HepG2 (cell line): ENCODE measurements around the gene SSBP1. TPM values are rescaled to one million over a fixed set of nuclear protein-coding genes. Genes with fewer than 3 reads are reported as not detected.

Source experiments
- ATM ChIP-seq: fragments of 450-650 bp; IDR thresholded peaks from 2 replicates; pipeline ENCODE4 v1.7.1; 2017; ENCODE audit warnings: mild to moderate bottlenecking, borderline replicate concordance
- FOXA3 ChIP-seq: IDR thresholded peaks from 2 replicates; pipeline ENCODE4 v1.6.1; 2016; ENCODE audit warnings: missing genetic modification reagents, missing compliant biosample characterization
- HDAC2 ChIP-seq: sonication (generic); formaldehyde crosslinking; IDR thresholded peaks from 2 replicates; pipeline ENCODE4 v1.4.0; 2020; ENCODE audit warnings: missing genetic modification reagents
- HNRNPK ChIP-seq: fragments of 200-400 bp; formaldehyde crosslinking; IDR thresholded peaks from 2 replicates; pipeline ENCODE4 v1.6.1; 2018; ENCODE audit warnings: low read length, low read depth, moderate library complexity, mild to moderate bottlenecking; ENCODE audit not compliant: poor library complexity, severe bottlenecking
- MAFF ChIP-seq: IDR thresholded peaks from 2 replicates; pipeline ENCODE4 v1.6.1; 2011; ENCODE audit warnings: low read depth, low read length, improper control_type of control experiment
- MTF1 ChIP-seq: sonication (generic); formaldehyde crosslinking; IDR thresholded peaks from 2 replicates; pipeline ENCODE4 v1.5.0; 2020; ENCODE audit warnings: missing genetic modification reagents
- POLR2A ChIP-seq, 2 experiments: IDR thresholded peaks; 2 replicates each; pipeline ENCODE4 v1.6.1; 2011; ENCODE audit warnings: low read depth in 2 of 2, low read length in 2 of 2, mild to moderate bottlenecking in 1 of 2, moderate library complexity in 1 of 2; ENCODE audit not compliant: insufficient read depth in 1 of 2
- SIN3A ChIP-seq: IDR thresholded peaks from 2 replicates; pipeline ENCODE4 v1.6.1; 2011; ENCODE audit warnings: low read depth, mild to moderate bottlenecking, control low read depth, low read length, borderline replicate concordance
- SRSF9 ChIP-seq: fragments of 200-400 bp; formaldehyde crosslinking; IDR thresholded peaks from 2 replicates; pipeline ENCODE4 v1.6.1; 2018; ENCODE audit warnings: borderline replicate concordance, mild to moderate bottlenecking, low read depth, low read length; ENCODE audit not compliant: insufficient read depth, poor library complexity, severe bottlenecking
- TCF12 ChIP-seq, 2 experiments: fragments of 450-650 bp in 1 of 2; sonication (generic) in 1 of 2; formaldehyde crosslinking in 1 of 2; IDR thresholded peaks; 2 replicates each; pipeline versions ENCODE4 v1.6.1 to v1.8.0; 2017 to 2022; ENCODE audit warnings: antibody characterized with exemption in 1 of 2, mild to moderate bottlenecking in 1 of 2, missing genetic modification reagents in 1 of 2, moderate library complexity in 1 of 2
- ZBTB42 ChIP-seq: sonication (generic); formaldehyde crosslinking; IDR thresholded peaks from 2 replicates; pipeline ENCODE4 v1.5.0; 2020; ENCODE audit warnings: mild to moderate bottlenecking, missing genetic modification reagents
- ZFP36L2 ChIP-seq: sonication (generic); formaldehyde crosslinking; IDR thresholded peaks from 2 replicates; pipeline ENCODE4 v1.4.0; 2020; ENCODE audit warnings: missing genetic modification reagents
- ZNF232 ChIP-seq: sonication (generic); formaldehyde crosslinking; IDR thresholded peaks from 2 replicates; pipeline ENCODE4 v1.4.0; 2020; ENCODE audit warnings: missing genetic modification reagents, borderline replicate concordance
- ZNF382 ChIP-seq: sonication (generic); formaldehyde crosslinking; IDR thresholded peaks from 2 replicates; pipeline ENCODE4 v1.5.0; 2020; ENCODE audit warnings: missing genetic modification reagents, mild to moderate bottlenecking, borderline replicate concordance
- ZNF460 ChIP-seq: sonication (generic); formaldehyde crosslinking; IDR thresholded peaks from 2 replicates; pipeline ENCODE4 v1.5.1; 2020; ENCODE audit warnings: missing genetic modification reagents, mild to moderate bottlenecking, borderline replicate concordance
- ZNF75D ChIP-seq: sonication (generic); formaldehyde crosslinking; IDR thresholded peaks from 2 replicates; pipeline ENCODE4 v1.8.1; 2023; ENCODE audit warnings: missing genetic modification reagents, mild to moderate bottlenecking, borderline replicate concordance
- ZNF883 ChIP-seq: sonication (generic); formaldehyde crosslinking; IDR thresholded peaks from 2 replicates; pipeline ENCODE4 v1.5.1; 2020; ENCODE audit warnings: mild to moderate bottlenecking, missing genetic modification reagents; ENCODE audit errors: not compliant biosample characterization
- polyA plus RNA-seq, 8 experiments: library from polyadenylated mRNA; depleted of rRNA in 3 of 8; stranded (reverse) in 7 of 8; unstranded in 1 of 8; fragments of >200 nt; fragmentation: Illumina TruSeq in 4 of 8; extraction: Trizol in 4 of 8; gene quantifications; 2 replicates each; pipeline versions ENCODE4 v1.2.1 to v1.2.3, GENCODE V29; 2011 to 2016; ENCODE audit warnings: low read depth in 4 of 8, missing spikeins in 1 of 8, mixed read lengths in 1 of 8; ENCODE audit not compliant: insufficient read depth in 1 of 8
- total RNA-seq, 5 experiments: library from RNA; depleted of rRNA; stranded (reverse); fragments of >200 nt; fragmentation: Illumina TruSeq; extraction: Trizol; gene quantifications; 2 replicates each; pipeline ENCODE4 v1.2.3, GENCODE V29; 2016; ENCODE audit warnings: low read depth in 1 of 5
- TF ChIP-seq, protein P1 (sequence below): sonication (generic); formaldehyde crosslinking; IDR thresholded peaks from 2 replicates; pipeline ENCODE4 v1.4.0; 2020; ENCODE audit warnings: low read depth, mild to moderate bottlenecking, missing genetic modification reagents
- TF ChIP-seq, protein P2 (sequence below): sonication (generic); formaldehyde crosslinking; IDR thresholded peaks from 2 replicates; pipeline ENCODE4 v1.5.1; 2020; ENCODE audit warnings: mild to moderate bottlenecking, missing genetic modification reagents
- TF ChIP-seq, protein P3 (sequence below): IDR thresholded peaks from 2 replicates; pipeline ENCODE4 v1.6.1; 2016; ENCODE audit warnings: missing compliant biosample characterization, missing genetic modification reagents, borderline replicate concordance
- TF ChIP-seq, protein P4 (sequence below): sonication (generic); formaldehyde crosslinking; IDR thresholded peaks from 2 replicates; pipeline ENCODE4 v1.4.0; 2020; ENCODE audit warnings: missing genetic modification reagents
- TF ChIP-seq, protein P5 (sequence below): sonication (generic); formaldehyde crosslinking; IDR thresholded peaks from 2 replicates; pipeline ENCODE4 v1.4.0; 2020; ENCODE audit warnings: missing genetic modification reagents, borderline replicate concordance

The SSBP1 gene
- total and polyA plus RNA-seq, 2 of the 13 experiments (the other 11 are each of a cell fraction or from before 2014, with no cell fraction given): 64.4 to 254 TPM

DNA sequence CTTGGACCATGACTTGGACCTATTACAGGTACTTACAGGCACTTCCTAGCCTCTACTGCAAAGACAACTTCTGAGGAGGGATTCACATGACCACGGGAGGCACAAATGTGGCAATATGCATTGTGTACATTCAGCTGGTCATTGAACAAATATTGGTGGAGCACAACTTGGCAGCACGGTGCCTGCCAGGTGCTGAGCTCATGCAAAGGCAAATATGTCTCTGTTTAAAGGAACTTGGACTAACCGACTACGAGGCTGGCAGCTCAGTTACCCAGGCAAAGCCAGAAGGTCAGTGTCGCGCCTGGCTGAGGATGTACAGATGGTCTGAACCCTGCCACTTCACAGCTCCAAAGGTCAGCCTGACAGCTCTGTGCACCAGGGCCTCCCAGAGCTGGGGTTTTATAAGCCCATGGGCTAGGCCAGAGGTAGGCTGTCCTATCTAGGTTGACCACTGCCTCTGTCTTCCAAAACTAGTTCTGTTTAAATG lies 42.3 kb upstream of the SSBP1 start (continued):
- TF ChIP-seq ZBTB42 (CRISPR knock-in tag) (no peak), ZNF232 (CRISPR knock-in tag) (no peak), ZNF460 (CRISPR knock-in tag) (no peak), SIN3A (no peak), ZFP36L2 (CRISPR knock-in tag) (no peak), ZNF75D (CRISPR knock-in tag) (no peak), TCF12 (IDR thresholded peaks at IDR 0.05) (no peak), TCF12 (CRISPR knock-in tag; IDR thresholded peaks at IDR 0.05) (peak; percentile 57; the same call in 1 of the 2 replicates), HNRNPK (no peak), ATM (no peak), POLR2A (IDR thresholded peaks at IDR 0.05; ENCODE audit: insufficient read depth in 1 of 2, low read depth in 2 of 2, low read length in 2 of 2) (no peak), HDAC2 (CRISPR knock-in tag) (peak; percentile 81), MAFF (no peak), ZNF883 (CRISPR knock-in tag) (no peak), FOXA3 (CRISPR knock-in tag) (peak; percentile 92), MTF1 (no peak), ZNF382 (no peak), SRSF9 (no peak)
- TF ChIP-seq, protein P1, sequence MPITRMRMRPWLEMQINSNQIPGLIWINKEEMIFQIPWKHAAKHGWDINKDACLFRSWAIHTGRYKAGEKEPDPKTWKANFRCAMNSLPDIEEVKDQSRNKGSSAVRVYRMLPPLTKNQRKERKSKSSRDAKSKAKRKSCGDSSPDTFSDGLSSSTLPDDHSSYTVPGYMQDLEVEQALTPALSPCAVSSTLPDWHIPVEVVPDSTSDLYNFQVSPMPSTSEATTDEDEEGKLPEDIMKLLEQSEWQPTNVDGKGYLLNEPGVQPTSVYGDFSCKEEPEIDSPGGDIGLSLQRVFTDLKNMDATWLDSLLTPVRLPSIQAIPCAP (CRISPR knock-in tag): no peak
- TF ChIP-seq, protein P2, sequence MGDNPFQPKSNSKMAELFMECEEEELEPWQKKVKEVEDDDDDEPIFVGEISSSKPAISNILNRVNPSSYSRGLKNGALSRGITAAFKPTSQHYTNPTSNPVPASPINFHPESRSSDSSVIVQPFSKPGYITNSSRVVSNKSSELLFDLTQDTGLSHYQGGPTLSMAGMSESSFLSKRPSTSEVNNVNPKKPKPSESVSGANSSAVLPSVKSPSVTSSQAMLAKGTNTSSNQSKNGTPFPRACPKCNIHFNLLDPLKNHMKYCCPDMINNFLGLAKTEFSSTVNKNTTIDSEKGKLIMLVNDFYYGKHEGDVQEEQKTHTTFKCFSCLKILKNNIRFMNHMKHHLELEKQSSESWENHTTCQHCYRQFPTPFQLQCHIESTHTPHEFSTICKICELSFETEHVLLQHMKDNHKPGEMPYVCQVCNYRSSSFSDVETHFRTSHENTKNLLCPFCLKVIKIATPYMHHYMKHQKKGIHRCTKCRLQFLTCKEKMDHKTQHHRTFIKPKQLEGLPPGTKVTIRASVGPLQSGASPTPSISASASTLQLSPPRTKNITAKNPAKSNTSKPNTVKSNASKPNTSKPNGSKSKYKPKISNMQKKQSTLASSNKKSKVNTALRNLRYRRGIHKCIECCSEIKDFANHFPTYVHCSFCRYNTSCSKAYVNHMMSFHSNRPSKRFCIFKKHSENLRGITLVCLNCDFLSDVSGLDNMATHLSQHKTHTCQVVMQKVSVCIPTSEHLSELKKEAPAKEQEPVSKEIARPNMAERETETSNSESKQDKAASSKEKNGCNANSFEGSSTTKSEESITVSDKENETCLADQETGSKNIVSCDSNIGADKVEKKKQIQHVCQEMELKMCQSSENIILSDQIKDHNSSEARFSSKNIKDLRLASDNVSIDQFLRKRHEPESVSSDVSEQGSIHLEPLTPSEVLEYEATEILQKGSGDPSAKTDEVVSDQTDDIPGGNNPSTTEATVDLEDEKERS (CRISPR knock-in tag): no peak
- TF ChIP-seq, protein P3, sequence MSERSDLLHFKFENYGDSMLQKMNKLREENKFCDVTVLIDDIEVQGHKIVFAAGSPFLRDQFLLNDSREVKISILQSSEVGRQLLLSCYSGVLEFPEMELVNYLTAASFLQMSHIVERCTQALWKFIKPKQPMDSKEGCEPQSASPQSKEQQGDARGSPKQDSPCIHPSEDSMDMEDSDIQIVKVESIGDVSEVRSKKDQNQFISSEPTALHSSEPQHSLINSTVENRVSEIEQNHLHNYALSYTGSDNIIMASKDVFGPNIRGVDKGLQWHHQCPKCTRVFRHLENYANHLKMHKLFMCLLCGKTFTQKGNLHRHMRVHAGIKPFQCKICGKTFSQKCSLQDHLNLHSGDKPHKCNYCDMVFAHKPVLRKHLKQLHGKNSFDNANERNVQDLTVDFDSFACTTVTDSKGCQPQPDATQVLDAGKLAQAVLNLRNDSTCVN (CRISPR knock-in tag): peak; percentile 66
- TF ChIP-seq, protein P4, sequence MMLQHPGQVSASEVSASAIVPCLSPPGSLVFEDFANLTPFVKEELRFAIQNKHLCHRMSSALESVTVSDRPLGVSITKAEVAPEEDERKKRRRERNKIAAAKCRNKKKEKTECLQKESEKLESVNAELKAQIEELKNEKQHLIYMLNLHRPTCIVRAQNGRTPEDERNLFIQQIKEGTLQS: peak; percentile 83
- TF ChIP-seq, protein P5, sequence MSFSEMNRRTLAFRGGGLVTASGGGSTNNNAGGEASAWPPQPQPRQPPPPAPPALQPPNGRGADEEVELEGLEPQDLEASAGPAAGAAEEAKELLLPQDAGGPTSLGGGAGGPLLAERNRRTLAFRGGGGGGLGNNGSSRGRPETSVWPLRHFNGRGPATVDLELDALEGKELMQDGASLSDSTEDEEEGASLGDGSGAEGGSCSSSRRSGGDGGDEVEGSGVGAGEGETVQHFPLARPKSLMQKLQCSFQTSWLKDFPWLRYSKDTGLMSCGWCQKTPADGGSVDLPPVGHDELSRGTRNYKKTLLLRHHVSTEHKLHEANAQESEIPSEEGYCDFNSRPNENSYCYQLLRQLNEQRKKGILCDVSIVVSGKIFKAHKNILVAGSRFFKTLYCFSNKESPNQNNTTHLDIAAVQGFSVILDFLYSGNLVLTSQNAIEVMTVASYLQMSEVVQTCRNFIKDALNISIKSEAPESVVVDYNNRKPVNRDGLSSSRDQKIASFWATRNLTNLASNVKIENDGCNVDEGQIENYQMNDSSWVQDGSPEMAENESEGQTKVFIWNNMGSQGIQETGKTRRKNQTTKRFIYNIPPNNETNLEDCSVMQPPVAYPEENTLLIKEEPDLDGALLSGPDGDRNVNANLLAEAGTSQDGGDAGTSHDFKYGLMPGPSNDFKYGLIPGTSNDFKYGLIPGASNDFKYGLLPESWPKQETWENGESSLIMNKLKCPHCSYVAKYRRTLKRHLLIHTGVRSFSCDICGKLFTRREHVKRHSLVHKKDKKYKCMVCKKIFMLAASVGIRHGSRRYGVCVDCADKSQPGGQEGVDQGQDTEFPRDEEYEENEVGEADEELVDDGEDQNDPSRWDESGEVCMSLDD (CRISPR knock-in tag): no peak
